Activated CD4-positive, alpha-beta T cell treated with anti-CD3 and anti-CD28 coated beads, Interleukin-2, amount 10 ng/mL, durations not matched to agents 7 days and 5 days (primary cell): ENCODE data around the gene BRSK1. TPM values are rescaled to one million over a fixed set of nuclear protein-coding genes. Genes with fewer than 3 reads are reported as not detected.

ENCODE experiments used
- CTCF ChIA-PET: fragments of 350-600 bp; sonication (Branson Sonifier 250); formaldehyde crosslinking; loops from one replicate; lab custom pipeline; 2021; ENCODE audit warnings: antibody characterized with exemption; lab: Charles Lee
- POLR2A ChIA-PET: fragments of 350-600 bp; sonication (Branson Sonifier 250); formaldehyde crosslinking; loops from one replicate; lab custom pipeline; 2021; ENCODE audit warnings: antibody characterized with exemption; lab: Charles Lee
- DNase-seq: peaks from one replicate; pipeline ENCODE4 v3.0.0-alpha.2; 2020
- H3K27ac Mint-ChIP-seq: one replicate; pipeline ENCODE4 v1.8.0; 2021; ENCODE audit warnings: mild to moderate bottlenecking, moderate library complexity, mixed read lengths
- H3K27me3 Mint-ChIP-seq: one replicate; pipeline ENCODE4 v1.8.0; 2021; ENCODE audit warnings: mixed read lengths
- H3K36me3 Mint-ChIP-seq: one replicate; pipeline ENCODE4 v1.8.0; 2021; ENCODE audit warnings: low read depth, mixed read lengths
- H3K4me1 Mint-ChIP-seq: one replicate; pipeline ENCODE4 v1.8.0; 2021; ENCODE audit warnings: mixed read lengths
- H3K4me3 Mint-ChIP-seq: one replicate; pipeline ENCODE4 v1.8.0; 2021; ENCODE audit warnings: mild to moderate bottlenecking, moderate library complexity, mixed read lengths
- H3K9me3 Mint-ChIP-seq: one replicate; pipeline ENCODE4 v1.8.0; 2021; ENCODE audit warnings: mixed read lengths
- total RNA-seq, 2 experiments: library from RNA; stranded (reverse); gene quantifications; one replicate each; pipeline ENCODE4 v1.2.3, GENCODE V29; 2021

BRSK1 gene
- total RNA-seq, result 1 to 10 TPM; 6.8 TPM

DNA sequence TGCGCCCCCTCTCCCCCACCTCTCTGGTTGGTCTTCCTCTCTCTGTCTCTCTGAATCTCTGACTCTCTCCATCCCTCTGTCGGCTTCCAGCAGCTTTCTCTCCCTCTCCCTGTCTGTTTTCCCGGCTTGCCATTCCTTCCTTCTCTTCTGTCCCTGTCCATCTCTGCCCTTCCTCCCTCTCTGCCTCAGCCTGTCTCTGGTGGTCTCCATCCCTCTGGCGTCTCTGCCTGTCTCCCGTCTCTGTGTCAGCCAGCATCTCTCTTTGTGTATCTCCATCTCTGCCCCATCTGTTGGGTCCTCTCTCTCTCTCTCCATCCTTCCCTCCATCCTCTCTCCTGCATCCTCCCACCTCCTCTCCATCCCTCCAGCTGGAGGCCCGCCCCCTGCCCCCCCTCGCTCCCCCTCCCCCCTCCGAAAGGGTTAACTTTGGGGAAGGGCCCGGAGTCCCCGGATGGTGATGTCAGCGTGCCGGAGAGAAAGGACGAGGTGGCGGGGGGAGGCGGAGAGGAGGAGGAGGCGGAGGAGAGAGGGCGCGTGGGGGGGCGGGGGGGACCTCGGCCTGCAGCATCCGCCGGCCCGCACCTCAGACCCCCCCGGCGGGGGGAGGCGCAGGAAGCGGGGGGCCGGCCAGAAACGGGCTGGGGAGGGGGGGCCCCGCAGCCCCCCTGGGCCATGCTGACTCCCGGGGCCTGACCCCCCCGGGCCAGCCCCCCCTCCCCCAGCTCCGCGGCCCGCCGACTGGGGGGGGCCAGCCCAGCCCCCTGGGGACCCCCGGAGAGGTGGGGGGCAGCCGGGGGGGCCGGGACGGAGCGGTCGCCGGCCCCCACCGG lies at the start of gene BRSK1:
Gene BRSK1, plus strand, starts transcription at position 450 of the 830 bp plus-strand sequence. CDS start 446 bp downstream, outside the sequence.
- H3K36me3 Mint-ChIP-seq, result no peaks in the 10 kb centered on the region
- peak within 1 kb of the TSS; percentile 52 for H3K4me3 Mint-ChIP-seq
- peaks cover 9% of the 10 kb centered on the region for H3K27me3 Mint-ChIP-seq

DNA sequence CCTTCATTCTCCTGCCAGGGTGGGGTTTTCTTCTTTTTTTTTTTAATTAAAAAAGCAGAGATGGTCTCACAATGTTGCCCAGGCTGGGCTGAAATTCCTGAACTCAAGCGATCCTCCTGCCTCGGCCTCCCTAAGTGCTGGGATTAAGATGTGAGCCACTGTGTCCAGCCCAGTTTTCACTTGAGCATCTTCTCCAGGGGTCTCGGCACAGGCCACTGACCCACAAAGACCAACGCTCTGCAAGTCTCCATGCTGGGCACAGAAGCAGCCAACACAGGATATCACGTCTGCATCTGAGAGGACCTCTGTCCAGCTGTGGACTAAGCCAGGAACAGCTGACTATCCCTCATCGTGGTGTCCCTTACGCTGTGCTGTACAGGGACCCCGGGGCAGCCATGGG lies 45.8 kb upstream of the BRSK1 start:
- H3K27ac Mint-ChIP-seq, result no peak overlapping the region
- POLR2A ChIA-PET, result no interaction called here
- H3K4me3 Mint-ChIP-seq, result no peak overlapping the region
- H3K27me3 Mint-ChIP-seq, result no peaks in the 10 kb centered on the region
- peaks cover 5% of the 10 kb centered on the region for H3K4me1 Mint-ChIP-seq
- peaks cover 58% of the 10 kb centered on the region for H3K36me3 Mint-ChIP-seq
- no peak for DNase-seq
- H3K9me3 Mint-ChIP-seq, result no peaks in the 10 kb centered on the region
- CTCF ChIA-PET, result interaction anchor here (0.5 to 0.6 kb wide), 2 partner anchors 19 to 109 kb away, joined by 3 read pairs; no protein-coding TSS in a partner anchor

More for the DNA sequence above, at the start of gene BRSK1:
- peak; percentile 51 for DNase-seq
- POLR2A ChIA-PET, result no interaction called here
- Mint-ChIP-seq H3K9me3 (no peaks in the 10 kb centered on the region), H3K4me1 (peaks cover 31% of the 10 kb centered on the region), H3K27ac (peak within 1 kb of the TSS; percentile 80)
- CTCF ChIA-PET, result interaction anchor here (0.6 kb wide), 1 partner anchor 239 kb away, joined by 3 read pairs; no protein-coding TSS in a partner anchor

GRCh38 chr19:55239004-55239403 lies 44.8 kb upstream of the BRSK1 start:
- H3K27me3 Mint-ChIP-seq, result no peaks in the 10 kb centered on the region
- CTCF ChIA-PET, result no interaction called here
- H3K9me3 Mint-ChIP-seq, result no peaks in the 10 kb centered on the region
- H3K27ac Mint-ChIP-seq, result no peak overlapping the region
- POLR2A ChIA-PET, result interaction anchor here (0.5 kb wide), 1 partner anchor 181 kb away, joined by 4 read pairs; no protein-coding TSS in a partner anchor
- H3K4me3 Mint-ChIP-seq, result no peak overlapping the region
- DNase-seq, result no peak
- H3K36me3 Mint-ChIP-seq, result peaks cover 66% of the 10 kb centered on the region
- H3K4me1 Mint-ChIP-seq, result peaks cover 5% of the 10 kb centered on the region

- H3K27me3 Mint-ChIP-seq, result no peaks in the 10 kb centered on the region
- ChIA-PET CTCF (interaction anchor here (0.9 to 1.7 kb wide), 2 partner anchors 11 to 21 kb away, joined by 3 to 4 read pairs; no protein-coding TSS in a partner anchor), POLR2A (no interaction called here)
- peaks cover 5% of the 10 kb centered on the region for H3K4me1 Mint-ChIP-seq
- H3K9me3 Mint-ChIP-seq, result no peaks in the 10 kb centered on the region
- H3K4me3 Mint-ChIP-seq, result no peak overlapping the region
- H3K36me3 Mint-ChIP-seq, result peaks cover 56% of the 10 kb centered on the region
- no peak overlapping the region for H3K27ac Mint-ChIP-seq
- no peak for DNase-seq
These were observed 43.1 kb upstream of the BRSK1 start for GRCh38 chr19:55240713-55241020.

DNA sequence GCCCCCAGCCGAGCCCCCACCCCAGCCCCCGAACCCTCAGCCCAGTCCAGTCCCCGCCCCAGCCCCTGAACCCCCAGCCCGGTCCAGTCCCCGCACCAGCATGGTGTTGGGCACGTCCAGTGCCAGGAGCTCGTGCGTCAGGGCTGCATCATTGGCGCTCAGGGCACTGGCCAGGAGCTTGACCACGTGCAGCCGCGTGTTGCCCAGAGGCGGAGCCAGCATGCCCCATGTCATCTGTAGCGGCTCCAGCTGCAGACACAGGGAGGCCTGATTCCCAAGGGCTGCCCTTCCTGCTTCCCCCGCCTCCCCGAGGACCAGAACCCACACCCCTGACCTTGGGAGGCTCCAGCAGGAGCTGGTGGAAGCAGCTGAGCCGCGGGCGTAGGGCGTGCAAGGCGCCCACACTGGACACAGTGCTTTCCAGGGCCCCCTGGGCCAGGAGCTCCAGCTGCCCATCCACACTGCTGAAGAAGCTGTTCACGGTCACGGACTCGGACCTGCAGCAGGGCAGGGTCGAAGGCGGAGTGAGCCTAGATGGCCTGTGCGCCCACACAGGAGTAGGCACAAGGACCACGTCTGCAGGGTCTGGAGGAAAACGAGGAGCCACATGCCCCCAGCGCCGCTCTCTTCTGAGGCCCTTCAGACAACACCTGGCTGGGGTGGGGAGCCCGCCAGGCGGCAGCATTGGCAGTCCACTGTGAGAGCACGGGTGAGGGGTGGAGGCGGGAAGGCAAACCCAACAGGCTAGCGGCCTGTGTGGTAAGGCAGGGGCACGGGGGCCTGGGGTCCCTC lies 42.5 kb upstream of the BRSK1 start:
- POLR2A ChIA-PET, result no interaction called here
- Mint-ChIP-seq H3K27me3 (no peaks in the 10 kb centered on the region), H3K36me3 (peaks cover 53% of the 10 kb centered on the region), H3K27ac (no peak overlapping the region), H3K4me3 (no peak overlapping the region), H3K4me1 (peaks cover 3% of the 10 kb centered on the region), H3K9me3 (no peaks in the 10 kb centered on the region)
- no peak for DNase-seq
- CTCF ChIA-PET, result interaction anchor here (1.7 kb wide), 1 partner anchor 10 kb away, joined by 3 read pairs; no protein-coding TSS in a partner anchor

DNA sequence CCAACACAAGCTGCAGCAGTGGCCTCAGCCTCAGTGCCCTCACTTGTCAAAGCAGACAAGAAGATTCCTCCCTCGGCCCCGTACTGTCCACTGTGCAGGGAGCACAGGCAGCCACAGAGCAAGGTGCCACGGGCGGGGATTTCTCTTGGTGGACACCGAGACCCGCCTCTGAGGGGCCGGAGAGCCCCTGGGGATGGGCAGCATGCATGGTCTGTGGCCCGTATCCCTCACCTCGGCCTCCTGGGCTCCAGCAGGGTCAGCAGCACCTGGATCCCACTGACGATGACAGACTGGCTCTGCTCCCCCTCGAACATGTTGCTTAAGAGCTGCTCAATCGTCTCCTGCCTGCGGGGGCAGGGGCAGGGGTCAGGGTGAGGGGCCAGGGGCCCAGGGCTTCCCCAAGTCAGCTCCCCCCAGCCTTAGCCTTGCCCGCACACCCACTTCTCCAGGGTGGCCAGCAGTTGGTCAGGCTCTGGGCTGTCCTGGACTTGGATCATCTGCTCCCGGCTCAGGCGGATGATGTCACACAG lies 41.8 kb upstream of the BRSK1 start:
- DNase-seq, result no peak
- Mint-ChIP-seq H3K9me3 (no peaks in the 10 kb centered on the region), H3K27ac (no peak overlapping the region), H3K36me3 (peaks cover 46% of the 10 kb centered on the region), H3K27me3 (no peaks in the 10 kb centered on the region), H3K4me3 (no peak overlapping the region), H3K4me1 (peaks cover 3% of the 10 kb centered on the region)
- ChIA-PET CTCF (interaction anchor here (1.7 kb wide), 1 partner anchor 10 kb away, joined by 3 read pairs; no protein-coding TSS in a partner anchor), POLR2A (no interaction called here)

DNA sequence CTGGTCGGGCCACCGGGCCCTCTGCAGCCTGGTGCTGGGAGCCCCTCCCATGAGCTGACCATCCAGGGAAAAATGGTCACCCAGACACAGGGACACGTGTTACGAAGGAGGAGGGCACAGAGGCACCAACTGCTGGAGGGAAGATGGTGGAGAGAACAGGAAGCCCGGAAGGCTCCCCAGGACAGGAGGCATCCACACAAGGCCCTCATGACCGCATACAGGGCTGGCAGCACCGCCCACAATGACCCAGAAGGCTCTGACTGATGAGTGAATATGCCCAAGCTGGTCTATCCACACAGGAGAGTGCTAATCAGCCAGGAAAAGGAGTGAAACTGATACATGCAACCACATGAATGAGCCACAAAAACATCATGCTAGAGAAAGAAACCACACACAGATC lies 41.3 kb upstream of the BRSK1 start:
- Mint-ChIP-seq H3K4me1 (peaks cover 3% of the 10 kb centered on the region), H3K27ac (peak overlapping the region; percentile 76), H3K4me3 (no peak overlapping the region), H3K36me3 (peaks cover 41% of the 10 kb centered on the region), H3K27me3 (no peaks in the 10 kb centered on the region), H3K9me3 (no peaks in the 10 kb centered on the region)
- DNase-seq, result no peak
- CTCF ChIA-PET, result interaction anchor here (1.3 kb wide), 1 partner anchor 12 kb away, joined by 3 read pairs; no protein-coding TSS in a partner anchor
- POLR2A ChIA-PET, result no interaction called here

- no peak for DNase-seq
- no peaks in the 10 kb centered on the region for H3K9me3 Mint-ChIP-seq
- ChIA-PET POLR2A (no interaction called here), CTCF (interaction anchor here (0.6 to 1.6 kb wide), 4 partner anchors 11 to 207 kb away, joined by 3 to 5 read pairs (median 4); no protein-coding TSS in a partner anchor)
- peaks cover 38% of the 10 kb centered on the region for H3K36me3 Mint-ChIP-seq
- H3K27ac Mint-ChIP-seq, result no peak overlapping the region
- no peak overlapping the region for H3K4me3 Mint-ChIP-seq
- no peaks in the 10 kb centered on the region for H3K27me3 Mint-ChIP-seq
- H3K4me1 Mint-ChIP-seq, result peaks cover 14% of the 10 kb centered on the region
These were observed 39.7 kb upstream of the BRSK1 start for GRCh38 chr19:55244004-55244680.

GRCh38 chr19:55245236-55245904 lies 38.4 kb upstream of the BRSK1 start:
- POLR2A ChIA-PET, result no interaction called here

GRCh38 chr19:55246462-55247451 lies 37.0 kb upstream of the BRSK1 start:
- Mint-ChIP-seq H3K4me3 (no peak overlapping the region), H3K4me1 (peaks cover 29% of the 10 kb centered on the region), H3K9me3 (no peaks in the 10 kb centered on the region), H3K27ac (no peak overlapping the region), H3K36me3 (peaks cover 40% of the 10 kb centered on the region), H3K27me3 (no peaks in the 10 kb centered on the region)
- DNase-seq, result no peak
- POLR2A ChIA-PET, result no interaction called here
- CTCF ChIA-PET, result interaction anchor here (0.7 to 1.7 kb wide), 2 partner anchors 11 to 55 kb away, joined by 3 to 5 read pairs; no protein-coding TSS in a partner anchor

More at GRCh38 chr19:55245236-55245904, 38.4 kb upstream of the BRSK1 start:
- Mint-ChIP-seq H3K9me3 (no peaks in the 10 kb centered on the region), H3K27me3 (no peaks in the 10 kb centered on the region), H3K4me3 (no peak overlapping the region), H3K36me3 (peaks cover 32% of the 10 kb centered on the region), H3K4me1 (peaks cover 15% of the 10 kb centered on the region), H3K27ac (no peak overlapping the region)
- no peak for DNase-seq
- CTCF ChIA-PET, result interaction anchor here (0.6 to 1.7 kb wide), 3 partner anchors 9 to 22 kb away, joined by 3 to 5 read pairs (median 4); no protein-coding TSS in a partner anchor

DNA sequence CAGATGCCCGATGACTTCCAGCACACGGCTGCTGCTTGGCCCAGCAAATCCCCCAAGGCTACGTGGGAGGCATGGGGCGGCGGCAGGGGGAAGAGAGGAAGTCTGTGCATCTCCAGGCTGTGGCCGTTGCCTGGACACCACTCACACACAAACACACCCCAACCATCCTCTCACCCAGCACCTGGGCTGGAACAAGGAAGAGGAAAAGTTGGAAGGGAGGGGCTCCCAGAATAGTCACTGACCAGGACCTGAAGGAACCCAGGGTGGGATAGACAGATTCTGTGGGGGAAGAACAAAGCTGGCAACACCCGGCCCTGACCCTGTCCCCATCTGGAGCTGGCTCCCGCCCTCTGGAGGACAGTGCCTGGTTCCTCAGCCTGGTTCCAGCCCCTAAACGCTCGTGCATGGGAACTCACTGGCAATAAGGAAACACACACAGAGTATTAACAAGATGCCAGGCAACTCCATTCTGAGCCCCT lies 36.1 kb upstream of the BRSK1 start:
- no peak for DNase-seq
- no peaks in the 10 kb centered on the region for H3K9me3 Mint-ChIP-seq
- CTCF ChIA-PET, result no interaction called here
- no peaks in the 10 kb centered on the region for H3K27me3 Mint-ChIP-seq
- POLR2A ChIA-PET, result no interaction called here
- H3K4me1 Mint-ChIP-seq, result peaks cover 34% of the 10 kb centered on the region
- no peak overlapping the region for H3K27ac Mint-ChIP-seq
- peaks cover 40% of the 10 kb centered on the region for H3K36me3 Mint-ChIP-seq
- H3K4me3 Mint-ChIP-seq, result no peak overlapping the region
